Activated CD8-positive, alpha-beta T cell treated with anti-CD3 and anti-CD28 coated beads for 36 hours (primary cell): ENCODE data around the gene FRMPD3. TPM values are rescaled to one million over a fixed set of nuclear protein-coding genes. Genes with fewer than 3 reads are reported as not detected.

Source experiments
- ATAC-seq: fragments of 200-7000 bp; cut with Tn5 transposase; one replicate; pipeline ENCODE4 v1.10.0; 2021; ENCODE audit warnings: mild to moderate bottlenecking, moderate library complexity
- CTCF ChIA-PET: fragments of 350-600 bp; sonication (Branson Sonifier 250); formaldehyde crosslinking; loops from one replicate; lab custom pipeline; 2021; ENCODE audit warnings: antibody characterized with exemption; lab: Charles Lee
- POLR2A ChIA-PET: fragments of 350-600 bp; sonication (Branson Sonifier 250); formaldehyde crosslinking; loops from one replicate; lab custom pipeline; 2021; ENCODE audit warnings: antibody characterized with exemption; lab: Charles Lee
- DNase-seq: peaks from one replicate; pipeline ENCODE4 v3.0.0-alpha.2; 2020
- H3K27ac Mint-ChIP-seq: one replicate; pipeline ENCODE4 v1.8.0; 2021; ENCODE audit warnings: mild to moderate bottlenecking, mixed read lengths
- H3K27me3 Mint-ChIP-seq: one replicate; pipeline ENCODE4 v1.8.0; 2021; ENCODE audit warnings: mixed read lengths
- H3K36me3 Mint-ChIP-seq: one replicate; pipeline ENCODE4 v1.8.0; 2021; ENCODE audit warnings: low read depth, mixed read lengths
- H3K4me1 Mint-ChIP-seq: one replicate; pipeline ENCODE4 v1.8.0; 2021; ENCODE audit warnings: low read depth, mixed read lengths
- H3K4me3 Mint-ChIP-seq: one replicate; pipeline ENCODE4 v1.8.0; 2021; ENCODE audit warnings: mild to moderate bottlenecking, moderate library complexity, mixed read lengths
- H3K9me3 Mint-ChIP-seq: one replicate; pipeline ENCODE4 v1.8.0; 2021; ENCODE audit warnings: mixed read lengths
- CTCF ChIP-seq: fragments of 200-600 bp; IDR thresholded peaks from one replicate; pipeline ENCODE4 v1.8.0; 2022; ENCODE audit warnings: antibody characterized with exemption, mild to moderate bottlenecking
- intact Hi-C: fragments of 100-400 bp; cut with micrococcal nuclease; formaldehyde crosslinking; loops from one replicate; pipeline ENCODE4 v1.10.0; 2022
- total RNA-seq, 2 experiments: library from RNA; stranded (reverse); gene quantifications; one replicate each; pipeline ENCODE4 v1.2.3, GENCODE V29; 2021

Gene FRMPD3
- total RNA-seq, 2 experiments from 2014 or later, result not detected

- ATAC-seq, result peak; percentile 89
- ChIA-PET CTCF (no interaction called here), POLR2A (interaction anchor here (0.5 kb wide), 1 partner anchor 12 kb away, joined by 3 read pairs; no protein-coding TSS in a partner anchor)
- peak; percentile 58 for DNase-seq
- no peaks in the 10 kb centered on the region for H3K9me3 Mint-ChIP-seq
- no peak overlapping the region for H3K4me3 Mint-ChIP-seq
- intact Hi-C loops, result loop anchor here (10.0 kb wide), 1 partner anchor 320 kb away; the partner anchor contains the start of genes NCBP2L and TSC22D3
- H3K27me3 Mint-ChIP-seq, result peaks cover 34% of the 10 kb centered on the region
- H3K27ac Mint-ChIP-seq, result no peak overlapping the region
- no peaks in the 10 kb centered on the region for H3K36me3 Mint-ChIP-seq
- TF ChIP-seq CTCF, result no peak
- H3K4me1 Mint-ChIP-seq, result peaks cover 13% of the 10 kb centered on the region
Measured at GRCh38 chrX:107454302-107454701, 4.8 kb downstream of the FRMPD3 start.

GRCh38 chrX:107457289-107457688 is 7.8 kb downstream of the FRMPD3 start:
- ATAC-seq (no peak), DNase-seq (no peak)
- no peaks in the 10 kb centered on the region for H3K36me3 Mint-ChIP-seq
- no peak for TF ChIP-seq CTCF
- H3K27ac Mint-ChIP-seq, result no peak overlapping the region
- no peak overlapping the region for H3K4me3 Mint-ChIP-seq
- no peaks in the 10 kb centered on the region for H3K4me1 Mint-ChIP-seq
- peaks cover 20% of the 10 kb centered on the region for H3K27me3 Mint-ChIP-seq
- CTCF ChIA-PET, result no interaction called here
- H3K9me3 Mint-ChIP-seq, result no peaks in the 10 kb centered on the region
- POLR2A ChIA-PET, result no interaction called here
- intact Hi-C loops, result loop anchor here (10.0 kb wide), 1 partner anchor 318 kb away; the partner anchor contains the start of genes NCBP2L and TSC22D3

GRCh38 chrX:107465932-107466620 is 16.6 kb downstream of the FRMPD3 start:
- H3K4me1 Mint-ChIP-seq, result no peaks in the 10 kb centered on the region
- POLR2A ChIA-PET, result interaction anchor here (1.1 kb wide), 1 partner anchor 12 kb away, joined by 3 read pairs; no protein-coding TSS in a partner anchor
- no peak for DNase-seq
- ATAC-seq, result peak; percentile 30
- H3K27ac Mint-ChIP-seq, result no peak overlapping the region
- no peaks in the 10 kb centered on the region for H3K9me3 Mint-ChIP-seq
- H3K27me3 Mint-ChIP-seq, result no peaks in the 10 kb centered on the region
- no peak overlapping the region for H3K4me3 Mint-ChIP-seq
- TF ChIP-seq CTCF, result no peak
- intact Hi-C loops, result no loop called here
- CTCF ChIA-PET, result interaction anchor here (1.0 kb wide), 1 partner anchor 46 kb away, joined by 3 read pairs; no protein-coding TSS in a partner anchor
- no peaks in the 10 kb centered on the region for H3K36me3 Mint-ChIP-seq

- no peak overlapping the region for H3K4me3 Mint-ChIP-seq
- H3K4me1 Mint-ChIP-seq, result no peaks in the 10 kb centered on the region
- ATAC-seq, result peak; percentile 64
- CTCF ChIA-PET, result no interaction called here
- H3K9me3 Mint-ChIP-seq, result no peaks in the 10 kb centered on the region
- POLR2A ChIA-PET, result interaction anchor here (1.1 kb wide), 1 partner anchor 13 kb away, joined by 3 read pairs; no protein-coding TSS in a partner anchor
- H3K27ac Mint-ChIP-seq, result no peak overlapping the region
- no peaks in the 10 kb centered on the region for H3K36me3 Mint-ChIP-seq
- H3K27me3 Mint-ChIP-seq, result no peaks in the 10 kb centered on the region
- DNase-seq, result no peak
- intact Hi-C loops, result no loop called here
- TF ChIP-seq CTCF, result no peak
Measured at GRCh38 chrX:107467271-107467670, 17.8 kb downstream of the FRMPD3 start.

GRCh38 chrX:107470198-107470597 is 20.7 kb downstream of the FRMPD3 start:
- no peaks in the 10 kb centered on the region for H3K9me3 Mint-ChIP-seq
- no peaks in the 10 kb centered on the region for H3K36me3 Mint-ChIP-seq
- ATAC-seq (no peak), DNase-seq (no peak)
- ChIA-PET CTCF (interaction anchor here (1.1 to 1.2 kb wide), 2 partner anchors 15 to 471 kb away, joined by 3 read pairs; no protein-coding TSS in a partner anchor), POLR2A (interaction anchor here (0.6 kb wide), 1 partner anchor 264 kb away, joined by 3 read pairs; the partner anchor contains the start of genes DNAAF6 and NUP62CL)
- H3K27ac Mint-ChIP-seq, result no peak overlapping the region
- no peaks in the 10 kb centered on the region for H3K4me1 Mint-ChIP-seq
- H3K4me3 Mint-ChIP-seq, result no peak overlapping the region
- no peak for TF ChIP-seq CTCF
- intact Hi-C loops, result no loop called here
- peaks cover 3% of the 10 kb centered on the region for H3K27me3 Mint-ChIP-seq
